GM23338 (cell line): Measurements from ENCODE around the gene RNASE8.

Experiments used
- CREB1 ChIP-seq: fragments of 250-450 bp; sonication (Bioruptor Pico); IDR thresholded peaks from 2 replicates; pipeline ENCODE4 v1.5.0; 2020; ENCODE audit warnings: low read depth, mild to moderate bottlenecking, moderate library complexity
- EZH2 ChIP-seq: fragments of 200-600 bp; sonication (generic); IDR thresholded peaks from one replicate; pipeline ENCODE4 v1.8.0; 2017; ENCODE audit warnings: antibody characterized with exemption, mild to moderate bottlenecking, low read depth; ENCODE audit not compliant: unreplicated experiment
- EZH2phosphoT487 ChIP-seq: fragments of 200-600 bp; sonication (generic); IDR thresholded peaks from one replicate; pipeline ENCODE4 v1.8.1; 2018; ENCODE audit warnings: antibody characterized with exemption; ENCODE audit not compliant: unreplicated experiment
- POLR2AphosphoS5 ChIP-seq: IDR thresholded peaks from 2 replicates; pipeline ENCODE4 v1.6.1; 2016; ENCODE audit warnings: antibody characterized with exemption, low read depth
- STAT1 ChIP-seq: IDR thresholded peaks from one replicate; pipeline ENCODE4 v1.6.1; 2016; ENCODE audit warnings: antibody characterized with exemption; ENCODE audit not compliant: unreplicated experiment
- ZNF331 ChIP-seq: fragments of 250-450 bp; sonication (Bioruptor Pico); IDR thresholded peaks from 2 replicates; pipeline ENCODE4 v1.5.0; 2020; ENCODE audit warnings: low read depth, mild to moderate bottlenecking, moderate library complexity
- TF ChIP-seq, protein P1 (sequence below), 2 experiments: fragments of 200-600 bp in 1 of 2; sonication (generic) in 1 of 2; conservative IDR thresholded peaks; 2 replicates each; pipeline versions ENCODE4 v1.5.1 to v1.6.1; 2016 to 2017; ENCODE audit warnings: antibody characterized with exemption in 2 of 2, low read depth in 2 of 2, mild to moderate bottlenecking in 2 of 2, moderate library complexity in 1 of 2
- TF ChIP-seq, protein P2 (sequence below): IDR thresholded peaks from one replicate; pipeline ENCODE4 v1.6.1; 2018; ENCODE audit warnings: antibody characterized with exemption; ENCODE audit not compliant: unreplicated experiment

DNA sequence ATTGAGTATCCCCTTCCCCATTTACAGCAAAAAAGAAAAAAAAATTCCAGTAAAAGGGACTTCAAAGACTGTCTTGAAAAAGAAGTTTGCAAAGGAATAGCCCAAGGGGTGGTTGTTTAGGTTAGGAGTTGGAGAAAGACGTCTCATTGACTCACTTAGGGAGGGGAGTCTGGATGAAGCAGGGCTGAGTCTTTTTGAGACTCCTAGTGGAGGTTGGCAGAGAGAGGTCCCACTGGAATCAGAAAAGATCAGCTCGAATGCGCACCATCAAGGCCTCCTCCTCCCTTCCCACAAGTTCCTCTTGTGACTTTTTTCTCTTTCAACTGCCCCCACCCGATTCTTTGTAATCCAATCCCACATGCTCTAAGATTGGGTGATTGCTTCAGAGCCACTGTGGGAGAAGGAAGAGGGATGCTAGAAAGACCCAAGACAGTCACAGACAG is 14.4 kb downstream of the RNASE8 start:
- TF ChIP-seq, protein P1, sequence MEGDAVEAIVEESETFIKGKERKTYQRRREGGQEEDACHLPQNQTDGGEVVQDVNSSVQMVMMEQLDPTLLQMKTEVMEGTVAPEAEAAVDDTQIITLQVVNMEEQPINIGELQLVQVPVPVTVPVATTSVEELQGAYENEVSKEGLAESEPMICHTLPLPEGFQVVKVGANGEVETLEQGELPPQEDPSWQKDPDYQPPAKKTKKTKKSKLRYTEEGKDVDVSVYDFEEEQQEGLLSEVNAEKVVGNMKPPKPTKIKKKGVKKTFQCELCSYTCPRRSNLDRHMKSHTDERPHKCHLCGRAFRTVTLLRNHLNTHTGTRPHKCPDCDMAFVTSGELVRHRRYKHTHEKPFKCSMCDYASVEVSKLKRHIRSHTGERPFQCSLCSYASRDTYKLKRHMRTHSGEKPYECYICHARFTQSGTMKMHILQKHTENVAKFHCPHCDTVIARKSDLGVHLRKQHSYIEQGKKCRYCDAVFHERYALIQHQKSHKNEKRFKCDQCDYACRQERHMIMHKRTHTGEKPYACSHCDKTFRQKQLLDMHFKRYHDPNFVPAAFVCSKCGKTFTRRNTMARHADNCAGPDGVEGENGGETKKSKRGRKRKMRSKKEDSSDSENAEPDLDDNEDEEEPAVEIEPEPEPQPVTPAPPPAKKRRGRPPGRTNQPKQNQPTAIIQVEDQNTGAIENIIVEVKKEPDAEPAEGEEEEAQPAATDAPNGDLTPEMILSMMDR (conservative IDR thresholded peaks at IDR 0.05; ENCODE audit: low read depth in 2 of 2): no peak
- TF ChIP-seq EZH2 (no peak), CREB1 (no peak), EZH2phosphoT487 (no peak), POLR2AphosphoS5 (no peak), STAT1 (no peak), ZNF331 (no peak)
- TF ChIP-seq, protein P2, sequence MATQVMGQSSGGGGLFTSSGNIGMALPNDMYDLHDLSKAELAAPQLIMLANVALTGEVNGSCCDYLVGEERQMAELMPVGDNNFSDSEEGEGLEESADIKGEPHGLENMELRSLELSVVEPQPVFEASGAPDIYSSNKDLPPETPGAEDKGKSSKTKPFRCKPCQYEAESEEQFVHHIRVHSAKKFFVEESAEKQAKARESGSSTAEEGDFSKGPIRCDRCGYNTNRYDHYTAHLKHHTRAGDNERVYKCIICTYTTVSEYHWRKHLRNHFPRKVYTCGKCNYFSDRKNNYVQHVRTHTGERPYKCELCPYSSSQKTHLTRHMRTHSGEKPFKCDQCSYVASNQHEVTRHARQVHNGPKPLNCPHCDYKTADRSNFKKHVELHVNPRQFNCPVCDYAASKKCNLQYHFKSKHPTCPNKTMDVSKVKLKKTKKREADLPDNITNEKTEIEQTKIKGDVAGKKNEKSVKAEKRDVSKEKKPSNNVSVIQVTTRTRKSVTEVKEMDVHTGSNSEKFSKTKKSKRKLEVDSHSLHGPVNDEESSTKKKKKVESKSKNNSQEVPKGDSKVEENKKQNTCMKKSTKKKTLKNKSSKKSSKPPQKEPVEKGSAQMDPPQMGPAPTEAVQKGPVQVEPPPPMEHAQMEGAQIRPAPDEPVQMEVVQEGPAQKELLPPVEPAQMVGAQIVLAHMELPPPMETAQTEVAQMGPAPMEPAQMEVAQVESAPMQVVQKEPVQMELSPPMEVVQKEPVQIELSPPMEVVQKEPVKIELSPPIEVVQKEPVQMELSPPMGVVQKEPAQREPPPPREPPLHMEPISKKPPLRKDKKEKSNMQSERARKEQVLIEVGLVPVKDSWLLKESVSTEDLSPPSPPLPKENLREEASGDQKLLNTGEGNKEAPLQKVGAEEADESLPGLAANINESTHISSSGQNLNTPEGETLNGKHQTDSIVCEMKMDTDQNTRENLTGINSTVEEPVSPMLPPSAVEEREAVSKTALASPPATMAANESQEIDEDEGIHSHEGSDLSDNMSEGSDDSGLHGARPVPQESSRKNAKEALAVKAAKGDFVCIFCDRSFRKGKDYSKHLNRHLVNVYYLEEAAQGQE: no peak
